Stimulated activated naive CD4-positive, alpha-beta T cell (primary cell): Measurements from ENCODE around the gene VPS4B.
"Not testable (repeated sequence)": the region's sequence is repeated elsewhere in the genome, so short reads cannot be mapped to it uniquely, and the experiment has no call there.

ENCODE experiments used
- DNase-seq, 6 experiments: peaks; one replicate each; lab custom pipeline; 2025; lab: John Stamatoyannopoulos, UW

Gene VPS4B

GRCh38 chr18:63422087-63422863 is at the start of gene VPS4B:
Gene VPS4B, minus strand, starts transcription at chr18:63422476. Its CDS starts 217 bp downstream, at chr18:63422259.
- peak; percentile 97 to 99 (median 98) for DNase-seq

GRCh38 chr18:63470751-63471150 is 48.5 kb upstream of the VPS4B start:
- DNase-seq, result no peak

- no peak for DNase-seq
Observed at GRCh38 chr18:63468575-63468974, 46.3 kb upstream of the VPS4B start.

GRCh38 chr18:63467699-63468098 is 45.4 kb upstream of the VPS4B start:
- no peak for DNase-seq

- no peak for DNase-seq
Observed at GRCh38 chr18:63465059-63465458, 42.8 kb upstream of the VPS4B start.

- no peak for DNase-seq
Observed at GRCh38 chr18:63464434-63464833, 42.2 kb upstream of the VPS4B start.

GRCh38 chr18:63460414-63460813 is 38.1 kb upstream of the VPS4B start:
- no peak for DNase-seq

GRCh38 chr18:63457977-63458376 is 35.7 kb upstream of the VPS4B start:
- DNase-seq, result no peak

- no peak for DNase-seq
Observed at GRCh38 chr18:63454497-63454896, 32.2 kb upstream of the VPS4B start.

- DNase-seq, result not testable (repeated sequence)
Observed at GRCh38 chr18:63452751-63453150, 30.5 kb upstream of the VPS4B start.

GRCh38 chr18:63451799-63452660 is 29.8 kb upstream of the VPS4B start:
- DNase-seq, result no peak

GRCh38 chr18:63449426-63449825 is 27.1 kb upstream of the VPS4B start:
- DNase-seq, result no peak

GRCh38 chr18:63447066-63447465 is 24.8 kb upstream of the VPS4B start:
- DNase-seq, result no peak

GRCh38 chr18:63446266-63446665 is 24.0 kb upstream of the VPS4B start:
- no peak for DNase-seq

- no peak for DNase-seq
Observed at GRCh38 chr18:63445037-63445436, 22.8 kb upstream of the VPS4B start.

- DNase-seq, result no peak
Observed at GRCh38 chr18:63444580-63444979, 22.3 kb upstream of the VPS4B start.

GRCh38 chr18:63443829-63444228 is 21.6 kb upstream of the VPS4B start:
- DNase-seq, result no peak

GRCh38 chr18:63440881-63441280 is 18.6 kb upstream of the VPS4B start:
- DNase-seq, result no peak

- no peak for DNase-seq
Observed at GRCh38 chr18:63440219-63440618, 17.9 kb upstream of the VPS4B start.

GRCh38 chr18:63439334-63439733 is 17.1 kb upstream of the VPS4B start:
- DNase-seq, result peak; percentile 8 to 66 (median 24)

GRCh38 chr18:63438181-63438580 is 15.9 kb upstream of the VPS4B start:
- no peak for DNase-seq

- DNase-seq, result no peak
Observed at GRCh38 chr18:63433334-63433866, 11.1 kb upstream of the VPS4B start.

GRCh38 chr18:63431180-63431579 is 8.9 kb upstream of the VPS4B start:
- DNase-seq, result no peak
